HG02763 (cell line): Measurements from ENCODE around the gene TENM3.

Experiments
- ATAC-seq: cut with Tn5 transposase; IDR thresholded peaks from one replicate; pipeline ENCODE4 v1.9.1; 2021; ENCODE audit warnings: mild to moderate bottlenecking, moderate library complexity; ENCODE audit not compliant: unreplicated experiment

The TENM3 gene

GRCh38 chr4:182252220-182252619 lies 9.0 kb downstream of the TENM3 start:
- ATAC-seq, result no peak

DNA sequence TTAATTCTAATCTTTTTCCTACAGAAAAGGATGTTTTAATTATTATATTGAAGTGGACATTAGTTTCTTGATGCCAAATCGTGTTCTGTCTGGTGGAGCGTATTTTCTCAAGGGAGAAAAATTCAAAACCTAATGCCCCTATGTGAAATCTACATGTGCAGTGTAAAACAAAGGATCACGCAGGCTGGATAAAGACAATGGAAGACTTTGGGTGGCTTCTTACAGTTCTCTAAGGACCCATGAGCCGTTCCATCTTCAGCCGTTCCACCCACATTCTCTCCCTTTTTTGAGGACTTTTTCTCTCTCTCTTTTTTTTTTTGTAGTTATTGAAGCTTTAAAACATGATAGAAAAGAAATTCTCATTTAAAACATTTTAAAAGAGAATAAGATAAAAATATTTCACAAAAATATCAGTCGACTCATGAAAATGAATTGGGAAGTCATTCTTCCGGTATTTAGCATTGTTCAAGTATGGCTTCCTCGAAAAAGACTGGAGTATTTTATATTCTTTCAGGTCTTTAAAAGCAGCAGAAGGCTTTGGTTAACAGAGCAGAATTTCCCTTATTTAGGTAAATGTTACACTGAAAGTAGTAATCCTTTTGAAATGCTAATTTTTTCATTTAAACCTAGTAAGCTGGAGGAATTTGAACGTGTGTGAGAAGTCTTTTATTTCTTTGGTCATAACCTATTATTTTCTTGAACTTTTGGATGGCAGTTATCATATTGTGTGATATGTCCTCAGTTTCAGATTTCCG lies 11.0 kb downstream of the TENM3 start:
- ATAC-seq, result no peak

DNA sequence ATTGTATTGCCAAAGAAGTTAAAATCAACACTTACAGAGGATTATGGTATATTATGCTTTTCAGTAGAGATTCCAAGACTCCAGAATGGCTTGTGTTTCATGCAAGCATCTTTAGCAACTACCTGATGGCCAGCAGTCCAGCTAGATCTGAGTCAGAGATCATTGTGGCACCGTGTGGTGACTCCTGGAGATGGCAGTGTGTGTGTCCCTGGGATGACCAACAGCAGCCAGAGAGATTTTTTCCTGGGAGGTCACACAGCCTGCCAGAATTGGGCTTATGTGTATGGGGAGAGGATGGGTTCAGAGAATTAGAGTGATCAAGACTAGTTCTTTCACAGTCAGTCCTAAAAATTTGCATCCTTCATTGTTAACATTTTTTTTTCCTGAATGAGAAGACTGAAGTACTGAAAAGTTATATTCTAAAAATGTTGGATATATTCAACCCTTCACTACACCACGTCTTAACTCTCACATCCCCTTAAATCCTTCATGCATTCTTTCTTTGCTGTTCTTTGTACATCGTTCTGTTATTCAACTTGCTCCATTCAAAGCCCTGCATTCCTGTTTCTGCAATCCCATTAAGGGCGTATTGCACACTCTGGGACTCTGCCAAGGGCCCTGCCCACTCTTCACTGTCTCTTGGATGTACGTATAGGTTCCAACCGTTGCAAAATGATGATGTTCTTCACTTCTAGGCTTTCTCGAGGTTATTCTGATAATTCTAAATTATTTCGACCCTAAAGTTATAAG lies 12.4 kb downstream of the TENM3 start:
- ATAC-seq, result no peak

DNA sequence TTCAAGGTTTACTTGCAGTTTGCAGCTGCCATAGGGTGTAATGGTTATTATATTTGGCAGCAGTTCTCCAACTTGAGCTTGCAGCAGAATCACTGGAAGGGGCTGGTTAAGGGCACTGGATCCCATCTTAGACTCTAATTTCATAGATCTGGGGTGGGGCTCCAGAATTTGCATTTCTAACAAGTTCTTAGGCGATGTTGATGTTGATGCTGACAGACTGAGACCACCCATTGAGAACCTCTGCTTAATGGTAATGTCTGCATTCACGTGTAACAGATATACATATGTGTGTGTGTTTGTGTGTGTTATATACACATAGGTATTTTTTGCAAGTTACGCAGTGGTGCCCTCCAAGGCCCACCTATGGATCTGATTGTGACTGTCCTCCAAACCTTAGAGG lies 13.8 kb downstream of the TENM3 start:
- ATAC-seq, result no peak

DNA sequence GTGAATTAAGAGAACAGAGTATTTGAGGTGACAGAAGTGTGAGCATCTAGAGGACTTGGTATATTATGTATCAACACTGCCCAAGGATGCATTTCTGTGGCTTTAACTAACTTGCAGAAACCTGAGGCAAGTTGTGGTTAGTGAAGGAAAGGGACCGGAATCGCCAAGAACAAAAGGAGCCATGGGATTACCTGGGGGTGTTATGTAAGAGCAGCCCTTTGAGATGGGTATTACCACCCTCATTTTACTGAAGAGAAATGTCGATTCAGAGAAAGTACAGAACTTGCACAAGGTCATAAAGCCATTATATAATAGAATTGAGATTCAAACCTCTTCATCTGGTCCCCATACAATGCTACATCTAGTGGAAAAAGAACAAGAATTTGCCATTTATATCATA lies 14.3 kb downstream of the TENM3 start:
- no peak for ATAC-seq

DNA sequence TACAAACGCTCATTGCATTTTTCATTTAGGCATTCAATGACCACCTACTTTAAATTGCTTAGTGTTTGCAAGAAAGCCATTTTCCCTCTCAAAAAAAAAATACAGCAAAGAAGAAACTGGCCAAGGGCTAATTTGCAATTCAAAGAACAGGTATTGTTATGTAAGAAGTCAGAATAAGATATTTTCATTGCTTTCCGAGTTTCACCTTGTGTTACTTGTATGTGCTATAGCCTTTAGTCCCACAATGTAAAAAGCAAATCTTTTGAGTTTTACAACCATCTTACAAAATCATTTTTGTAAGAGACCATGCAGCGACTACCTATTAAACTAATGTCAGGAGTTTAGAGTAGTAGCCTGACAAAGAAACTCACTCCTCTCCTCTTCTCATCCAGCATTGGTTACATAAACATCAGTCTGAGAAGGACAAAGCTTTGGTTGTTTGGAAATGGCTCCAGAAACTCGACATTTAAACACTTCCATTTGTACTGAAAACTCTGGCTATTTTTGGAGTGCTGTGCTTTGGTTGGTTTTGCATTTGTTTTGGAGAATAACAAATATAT lies 15.3 kb downstream of the TENM3 start:
- ATAC-seq, result no peak

DNA sequence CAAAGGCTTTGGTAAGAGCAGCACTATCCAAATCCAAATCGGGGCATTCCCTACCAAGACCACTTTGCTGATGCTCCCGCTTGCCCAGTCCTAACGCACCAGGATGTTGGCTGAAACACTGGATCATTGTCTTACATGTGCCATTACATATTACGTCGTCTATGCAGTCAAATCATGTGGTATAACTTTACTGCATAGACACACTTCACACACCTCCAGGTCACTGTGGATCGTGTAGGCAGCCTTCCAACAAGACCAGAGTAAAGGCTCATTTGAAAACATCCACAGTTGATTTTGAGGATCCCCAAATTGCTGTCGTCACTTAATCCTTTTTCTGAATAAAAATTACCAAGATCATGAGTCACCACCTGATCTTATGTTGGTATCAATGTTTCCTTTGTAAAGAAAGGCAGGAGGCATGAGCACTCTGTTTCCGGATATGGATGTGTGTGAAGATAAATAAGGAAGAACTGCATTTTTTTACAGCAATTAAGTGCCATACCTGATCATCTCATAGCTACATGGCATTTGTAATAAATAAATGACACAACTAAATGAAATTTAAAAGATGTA lies 18.5 kb downstream of the TENM3 start:
- ATAC-seq, result no peak

DNA sequence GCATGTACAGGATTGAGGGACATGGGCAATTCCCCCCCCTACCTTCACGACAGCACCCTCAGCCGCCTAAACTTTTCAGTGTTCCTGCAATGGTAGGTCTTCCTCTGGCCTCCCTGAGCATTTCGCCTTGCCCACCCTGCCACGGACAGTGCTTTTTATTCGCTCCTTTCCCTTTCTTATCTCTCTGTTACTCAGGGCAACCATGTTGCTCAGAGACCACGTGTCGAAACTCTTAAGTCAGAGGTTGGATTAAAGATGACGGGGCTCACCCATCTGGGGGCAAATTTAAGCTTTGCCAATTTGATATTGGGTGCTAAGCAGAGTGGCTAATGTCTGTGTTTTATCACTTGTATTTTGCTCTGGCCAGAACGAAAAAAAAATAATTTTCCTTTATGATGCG lies 20.4 kb downstream of the TENM3 start:
- ATAC-seq, result no peak

GRCh38 chr4:182264139-182264752 lies 21.0 kb downstream of the TENM3 start:
- no peak for ATAC-seq

DNA sequence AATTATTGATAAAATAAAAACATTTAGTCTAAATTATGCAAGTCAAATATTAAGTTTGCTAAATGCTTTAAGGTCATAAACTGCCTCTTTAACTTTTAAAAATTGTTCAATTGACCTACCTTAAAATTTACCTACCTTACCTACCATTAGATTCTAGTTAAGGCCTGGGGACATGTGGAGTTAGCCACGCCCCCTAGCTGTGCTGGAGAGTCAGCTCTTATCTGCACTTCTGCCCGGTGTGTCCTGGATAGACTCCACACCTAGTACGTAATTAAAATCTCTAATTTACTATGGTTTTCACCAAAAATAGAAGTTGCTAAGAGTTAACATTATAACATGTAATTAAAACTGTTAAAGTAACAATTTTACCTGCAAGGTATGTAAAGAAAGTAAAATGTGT lies 22.7 kb downstream of the TENM3 start:
- ATAC-seq, result no peak

- no peak for ATAC-seq
Observed at GRCh38 chr4:182267048-182267447, 23.8 kb downstream of the TENM3 start.

DNA sequence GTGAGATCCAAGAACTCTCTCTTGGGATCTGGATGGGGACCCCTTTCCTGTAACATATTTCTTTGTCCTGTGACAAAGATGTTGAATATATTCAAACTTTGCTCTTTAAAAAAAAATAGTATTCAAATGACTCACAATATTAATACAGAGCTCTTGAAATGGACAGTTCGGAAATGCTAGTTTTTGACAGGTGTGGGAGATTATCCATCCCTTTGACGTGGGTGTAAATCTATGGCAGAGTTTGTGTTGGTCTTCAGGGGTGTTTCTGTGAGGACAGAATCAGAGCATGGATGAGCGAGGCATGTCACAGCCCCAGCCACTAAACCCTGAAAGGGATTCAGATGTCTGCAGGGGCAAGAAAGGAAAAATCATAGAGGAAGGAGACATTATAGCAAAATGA lies 25.8 kb downstream of the TENM3 start:
- no peak for ATAC-seq

- ATAC-seq, result no peak
Observed at GRCh38 chr4:182271731-182272130, 28.5 kb downstream of the TENM3 start.

DNA sequence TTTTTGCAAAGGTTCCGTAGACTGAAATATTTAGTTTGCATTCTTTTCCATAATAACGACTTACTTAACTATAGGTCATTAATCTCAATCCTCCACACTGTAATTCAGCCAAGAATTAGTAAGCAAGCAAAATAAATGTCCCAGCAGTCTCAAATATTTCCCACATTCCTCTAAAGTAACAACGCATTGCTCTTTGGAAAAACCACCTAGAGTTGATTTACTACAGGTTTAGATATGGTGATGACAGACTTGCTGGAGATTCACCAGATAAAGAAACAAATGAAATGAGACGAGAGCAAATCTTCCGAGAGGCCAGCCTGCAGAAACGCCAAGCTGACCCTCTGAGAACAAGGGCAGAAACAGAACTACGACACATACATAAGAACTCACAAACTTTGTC lies 28.9 kb downstream of the TENM3 start:
- ATAC-seq, result no peak

DNA sequence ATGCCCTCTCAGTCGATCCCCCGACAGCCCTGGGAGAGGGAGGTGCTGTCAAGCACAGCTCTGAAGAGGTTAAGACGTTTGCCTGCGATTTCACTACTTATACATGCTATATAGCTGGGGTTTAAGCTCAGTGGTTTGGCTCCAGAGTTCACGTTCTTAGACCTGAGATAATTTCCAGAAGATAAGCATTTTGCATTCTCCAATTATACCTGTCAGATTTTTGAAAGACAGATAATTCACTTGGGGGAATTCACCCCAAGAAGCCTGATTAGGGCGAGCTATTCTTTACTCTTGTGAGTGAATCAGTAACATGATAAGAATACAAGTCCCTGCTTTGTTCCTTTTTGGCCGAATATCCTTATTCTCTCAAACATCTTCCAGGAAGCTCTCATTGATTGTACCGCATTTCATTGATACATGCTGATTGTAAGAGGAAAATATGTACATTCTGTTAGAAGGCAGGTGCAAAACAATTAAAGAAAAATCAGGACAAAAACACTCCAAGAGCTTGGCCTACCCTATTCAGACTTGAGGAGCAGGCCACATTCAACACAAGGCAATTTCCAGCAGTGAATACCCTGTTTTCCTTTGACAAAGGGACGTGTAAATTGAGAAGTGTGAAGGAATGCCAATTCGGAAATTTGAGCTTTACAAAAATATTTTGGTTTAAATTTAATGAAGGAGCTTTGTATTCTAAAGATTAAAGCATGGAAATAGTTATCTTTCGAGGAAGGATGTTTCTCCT lies 30.2 kb downstream of the TENM3 start:
- no peak for ATAC-seq

GRCh38 chr4:182276210-182277109 lies 33.3 kb downstream of the TENM3 start:
- no peak for ATAC-seq

DNA sequence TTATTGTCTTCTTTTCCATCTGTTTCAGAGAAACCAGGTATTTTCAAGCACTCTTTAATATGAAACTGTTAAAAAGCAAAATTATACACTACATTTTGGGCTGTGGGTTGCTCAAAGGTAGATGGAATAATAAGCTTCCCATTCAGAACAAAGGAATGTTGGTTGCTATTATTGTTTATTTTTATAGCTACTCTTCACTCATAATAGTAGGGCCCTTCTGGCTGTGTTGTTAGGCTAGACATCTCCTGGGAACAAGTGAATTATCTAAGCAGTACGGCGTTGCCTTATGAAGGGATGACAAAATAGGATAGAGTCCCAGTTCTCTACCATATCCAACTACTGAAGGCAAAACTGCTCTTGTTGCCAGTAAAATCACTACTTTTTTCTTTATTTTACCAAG lies 34.2 kb downstream of the TENM3 start:
- ATAC-seq, result no peak

GRCh38 chr4:182278729-182279128 lies 35.5 kb downstream of the TENM3 start:
- ATAC-seq, result no peak

DNA sequence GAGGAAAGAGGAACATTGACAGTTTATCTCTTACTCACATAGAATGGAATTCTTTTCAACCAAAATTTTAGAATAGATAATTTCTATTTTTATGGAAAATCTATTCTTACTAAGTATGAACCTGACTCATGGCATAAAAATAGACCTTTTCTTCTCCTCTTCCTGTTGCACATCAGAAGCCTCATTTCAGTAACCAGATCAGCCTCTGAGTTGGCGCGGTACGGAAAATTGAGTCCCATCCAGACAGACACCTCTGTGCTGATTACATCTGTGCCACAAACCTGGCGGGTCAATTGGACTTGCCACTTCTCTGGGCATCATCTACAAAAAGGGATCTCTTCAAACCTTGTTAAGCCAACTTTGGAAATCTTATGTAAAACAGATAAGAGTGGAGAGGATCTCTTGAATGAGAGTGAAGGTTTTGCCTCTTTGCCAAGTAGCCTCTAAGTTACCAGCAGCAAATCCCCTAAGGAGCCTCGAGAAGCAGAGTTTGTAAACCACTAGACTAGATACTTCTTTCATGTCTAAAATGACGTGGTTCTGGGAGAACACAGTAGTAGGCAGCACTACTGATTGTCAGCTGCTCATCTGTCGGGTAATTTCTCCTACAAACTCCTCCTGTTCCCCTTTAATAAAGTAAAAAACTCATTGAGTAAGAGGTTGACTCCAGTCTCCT lies 37.4 kb downstream of the TENM3 start:
- ATAC-seq, result no peak
